GM19455 (cell line): ENCODE data around the gene STPG4.
A peak's percentile ranks its signal among the peaks of the same experiment; 100 is the strongest.
"Not testable (repeated sequence)": the region's sequence is repeated elsewhere in the genome, so short reads cannot be mapped to it uniquely, and the experiment has no call there.

Experiments
- ATAC-seq: cut with Tn5 transposase; IDR thresholded peaks from one replicate; pipeline ENCODE4 v1.9.1; 2021; ENCODE audit not compliant: unreplicated experiment

Gene STPG4

GRCh38 chr2:47155091-47155876 is at the start of gene STPG4:
Gene STPG4, minus strand, starts transcription at chr2:47155308. Its CDS starts 57 bp downstream, at chr2:47155251.
- ATAC-seq, result no peak

- ATAC-seq, result no peak
Measured at GRCh38 chr2:47204691-47205090, 49.6 kb upstream of the STPG4 start.

- ATAC-seq, result no peak
Measured at GRCh38 chr2:47203995-47204394, 48.9 kb upstream of the STPG4 start.

GRCh38 chr2:47201224-47201623 is 46.1 kb upstream of the STPG4 start:
- no peak for ATAC-seq

- ATAC-seq, result no peak
Measured at GRCh38 chr2:47198985-47199451, 43.9 kb upstream of the STPG4 start.

GRCh38 chr2:47196499-47196898 is 41.4 kb upstream of the STPG4 start:
- ATAC-seq, result no peak

GRCh38 chr2:47196046-47196445 is 40.9 kb upstream of the STPG4 start:
- ATAC-seq, result no peak

- no peak for ATAC-seq
Measured at GRCh38 chr2:47195148-47195547, 40.0 kb upstream of the STPG4 start.

GRCh38 chr2:47194410-47194809 is 39.3 kb upstream of the STPG4 start:
- ATAC-seq, result no peak

- ATAC-seq, result no peak
Measured at GRCh38 chr2:47193607-47194006, 38.5 kb upstream of the STPG4 start.

- ATAC-seq, result no peak
Measured at GRCh38 chr2:47190188-47190881, 35.2 kb upstream of the STPG4 start.

GRCh38 chr2:47189635-47190034 is 34.5 kb upstream of the STPG4 start:
- no peak for ATAC-seq

- no peak for ATAC-seq
Measured at GRCh38 chr2:47187069-47187468, 32.0 kb upstream of the STPG4 start.

GRCh38 chr2:47186351-47186750 is 31.2 kb upstream of the STPG4 start:
- no peak for ATAC-seq

GRCh38 chr2:47185098-47185497 is 30.0 kb upstream of the STPG4 start:
- ATAC-seq, result not testable (repeated sequence)

GRCh38 chr2:47181176-47181575 is 26.1 kb upstream of the STPG4 start:
- no peak for ATAC-seq

GRCh38 chr2:47180531-47180930 is 25.4 kb upstream of the STPG4 start:
- no peak for ATAC-seq

GRCh38 chr2:47179388-47179787 is 24.3 kb upstream of the STPG4 start:
- no peak for ATAC-seq

- no peak for ATAC-seq
Measured at GRCh38 chr2:47178341-47178740, 23.2 kb upstream of the STPG4 start.

- ATAC-seq, result peak; percentile 6
Measured at GRCh38 chr2:47177043-47177565, 22.0 kb upstream of the STPG4 start.

GRCh38 chr2:47174733-47175361 is 19.7 kb upstream of the STPG4 start:
- no peak for ATAC-seq
